ENCODE measurements around the gene RC3H2. TPM values are rescaled to one million over a fixed set of nuclear protein-coding genes. Genes with fewer than 3 reads are reported as not detected.

RC3H2 gene, protein sequence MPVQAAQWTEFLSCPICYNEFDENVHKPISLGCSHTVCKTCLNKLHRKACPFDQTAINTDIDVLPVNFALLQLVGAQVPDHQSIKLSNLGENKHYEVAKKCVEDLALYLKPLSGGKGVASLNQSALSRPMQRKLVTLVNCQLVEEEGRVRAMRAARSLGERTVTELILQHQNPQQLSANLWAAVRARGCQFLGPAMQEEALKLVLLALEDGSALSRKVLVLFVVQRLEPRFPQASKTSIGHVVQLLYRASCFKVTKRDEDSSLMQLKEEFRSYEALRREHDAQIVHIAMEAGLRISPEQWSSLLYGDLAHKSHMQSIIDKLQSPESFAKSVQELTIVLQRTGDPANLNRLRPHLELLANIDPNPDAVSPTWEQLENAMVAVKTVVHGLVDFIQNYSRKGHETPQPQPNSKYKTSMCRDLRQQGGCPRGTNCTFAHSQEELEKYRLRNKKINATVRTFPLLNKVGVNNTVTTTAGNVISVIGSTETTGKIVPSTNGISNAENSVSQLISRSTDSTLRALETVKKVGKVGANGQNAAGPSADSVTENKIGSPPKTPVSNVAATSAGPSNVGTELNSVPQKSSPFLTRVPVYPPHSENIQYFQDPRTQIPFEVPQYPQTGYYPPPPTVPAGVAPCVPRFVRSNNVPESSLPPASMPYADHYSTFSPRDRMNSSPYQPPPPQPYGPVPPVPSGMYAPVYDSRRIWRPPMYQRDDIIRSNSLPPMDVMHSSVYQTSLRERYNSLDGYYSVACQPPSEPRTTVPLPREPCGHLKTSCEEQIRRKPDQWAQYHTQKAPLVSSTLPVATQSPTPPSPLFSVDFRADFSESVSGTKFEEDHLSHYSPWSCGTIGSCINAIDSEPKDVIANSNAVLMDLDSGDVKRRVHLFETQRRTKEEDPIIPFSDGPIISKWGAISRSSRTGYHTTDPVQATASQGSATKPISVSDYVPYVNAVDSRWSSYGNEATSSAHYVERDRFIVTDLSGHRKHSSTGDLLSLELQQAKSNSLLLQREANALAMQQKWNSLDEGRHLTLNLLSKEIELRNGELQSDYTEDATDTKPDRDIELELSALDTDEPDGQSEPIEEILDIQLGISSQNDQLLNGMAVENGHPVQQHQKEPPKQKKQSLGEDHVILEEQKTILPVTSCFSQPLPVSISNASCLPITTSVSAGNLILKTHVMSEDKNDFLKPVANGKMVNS
- 100 to 1,000 TPM in 1 of 4 donors, 10 to 100 TPM in 3; 42.5 to 163 (median 54.7) TPM for total RNA-seq

DNA sequence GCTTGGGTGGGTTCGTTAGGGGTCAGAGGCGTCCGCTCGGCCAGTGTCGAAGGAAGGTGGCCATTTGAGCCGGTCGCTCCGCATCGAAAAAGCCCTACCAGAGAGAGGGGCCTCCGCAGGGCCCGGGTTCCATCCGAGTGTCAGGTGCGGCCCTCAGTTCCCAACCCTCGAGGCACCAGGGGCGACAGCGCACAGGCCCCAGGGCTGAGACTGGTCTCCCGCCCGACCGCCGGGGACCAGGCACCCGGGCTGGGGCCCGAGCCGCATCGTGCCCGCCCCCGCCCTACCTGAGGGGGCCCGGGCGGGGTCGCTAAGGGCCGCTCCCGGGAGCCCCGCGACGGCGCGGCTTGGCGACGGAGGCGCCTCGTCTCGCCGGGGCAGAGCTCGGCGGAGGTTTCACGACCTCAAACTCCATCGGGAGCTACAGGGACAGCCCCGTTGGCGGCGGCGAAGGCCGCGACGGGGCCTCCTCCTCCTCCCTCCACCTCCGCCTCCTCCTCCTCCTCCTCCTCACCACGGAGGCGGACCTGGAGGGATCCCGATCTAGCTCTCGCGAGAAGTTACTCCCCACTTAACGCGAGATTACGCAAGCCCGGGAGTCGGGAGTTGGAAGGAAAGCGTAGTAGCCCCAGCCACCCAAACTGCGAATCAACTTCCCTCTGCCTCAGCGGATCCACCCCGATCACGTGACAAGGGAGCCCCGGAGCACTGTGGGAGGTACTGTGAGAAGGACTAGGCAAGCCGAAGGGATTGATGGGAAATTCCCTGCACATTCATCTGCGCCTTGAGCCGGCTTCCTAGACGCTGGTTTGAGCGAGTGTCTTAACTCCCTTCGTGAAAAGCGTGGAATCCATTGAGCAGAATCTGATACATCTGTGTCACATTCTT, at the start of gene RC3H2:
RC3H2 (minus strand) TSS at position 537 of the 888 bp plus-strand sequence. CDS start 7,850 bp downstream, outside the sequence.
- TF ChIP-seq EP300 (IDR thresholded peaks at IDR 0.05; ENCODE audit: low read depth) (no peak), POLR2A (IDR thresholded peaks at IDR 0.05) (peak; percentile 95), POLR2AphosphoS5 (IDR thresholded peaks at IDR 0.05) (peak; percentile 96 to 98 (median 97))
- TF ChIP-seq, protein P1, sequence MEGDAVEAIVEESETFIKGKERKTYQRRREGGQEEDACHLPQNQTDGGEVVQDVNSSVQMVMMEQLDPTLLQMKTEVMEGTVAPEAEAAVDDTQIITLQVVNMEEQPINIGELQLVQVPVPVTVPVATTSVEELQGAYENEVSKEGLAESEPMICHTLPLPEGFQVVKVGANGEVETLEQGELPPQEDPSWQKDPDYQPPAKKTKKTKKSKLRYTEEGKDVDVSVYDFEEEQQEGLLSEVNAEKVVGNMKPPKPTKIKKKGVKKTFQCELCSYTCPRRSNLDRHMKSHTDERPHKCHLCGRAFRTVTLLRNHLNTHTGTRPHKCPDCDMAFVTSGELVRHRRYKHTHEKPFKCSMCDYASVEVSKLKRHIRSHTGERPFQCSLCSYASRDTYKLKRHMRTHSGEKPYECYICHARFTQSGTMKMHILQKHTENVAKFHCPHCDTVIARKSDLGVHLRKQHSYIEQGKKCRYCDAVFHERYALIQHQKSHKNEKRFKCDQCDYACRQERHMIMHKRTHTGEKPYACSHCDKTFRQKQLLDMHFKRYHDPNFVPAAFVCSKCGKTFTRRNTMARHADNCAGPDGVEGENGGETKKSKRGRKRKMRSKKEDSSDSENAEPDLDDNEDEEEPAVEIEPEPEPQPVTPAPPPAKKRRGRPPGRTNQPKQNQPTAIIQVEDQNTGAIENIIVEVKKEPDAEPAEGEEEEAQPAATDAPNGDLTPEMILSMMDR (IDR thresholded peaks at IDR 0.05), result peak in 1 of 5 experiments; percentile 7
- H3K4me3 ChIP-seq, result peak within 1 kb of the TSS; percentile 78 to 98 (median 90)
- H3K27me3 ChIP-seq, result no peaks in the 10 kb centered on the region
- intact Hi-C loops (cut with DNase I; ENCODE audit: low total_unique reads), result no loop called here
- in situ Hi-C loops (cut with MboI; ENCODE audit: low pct_ligation_motif_present in 1 of 4, low pct_unique_long_range_greater_than_20kb in 1 of 4, low sequenced_read_pairs in 3 of 4), result no loop called here
- peaks cover 10 to 46% (median 25%) of the 10 kb centered on the region in 4 donors for H3K4me1 ChIP-seq
- peak within 1 kb of the TSS; percentile 96 to 99 (median 96) for H3K27ac ChIP-seq
- H3K9me3 ChIP-seq, result no peaks in the 10 kb centered on the region
- WGBS, 2 donors (ENCODE audit: low coverage in 1 of 2), result 0% methylated on average over 2 to 45 of the region's 77 CpGs
- H3K36me3 ChIP-seq, result peaks cover 0 to 9% (median 2%) of the 10 kb centered on the region in 4 donors
- peak; percentile 98 for DNase-seq

DNA sequence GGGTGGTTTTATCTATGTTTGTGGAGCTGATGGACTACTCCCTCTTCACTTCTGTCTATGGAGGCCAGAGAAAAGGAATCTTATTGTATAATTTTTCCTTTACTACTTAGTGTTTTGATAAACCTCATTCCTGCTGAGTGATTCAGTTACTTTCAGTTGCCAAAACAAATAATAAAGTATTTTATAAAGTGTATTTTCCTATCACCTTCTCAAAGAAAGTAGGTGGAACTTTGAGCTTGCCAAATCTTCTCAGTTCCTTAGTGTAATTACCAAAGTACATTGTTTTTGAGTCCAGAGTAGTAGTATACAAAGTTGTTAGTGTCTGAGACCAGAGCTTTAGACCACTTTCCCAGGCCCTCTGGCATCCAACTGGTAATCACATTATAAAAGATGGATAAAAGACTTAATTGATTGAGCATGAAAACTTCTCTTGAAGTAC, 49.1 kb upstream of the RC3H2 start:
- TF ChIP-seq, protein P1 (IDR thresholded peaks at IDR 0.05), result no peak
- TF ChIP-seq POLR2A (IDR thresholded peaks at IDR 0.05), result no peak
- no peak for TF ChIP-seq POLR2AphosphoS5 (IDR thresholded peaks at IDR 0.05)
- no peak for TF ChIP-seq EP300 (IDR thresholded peaks at IDR 0.05; ENCODE audit: low read depth)
- Histone ChIP-seq H3K36me3 (no peaks in the 10 kb centered on the region), H3K4me1 (peaks cover 22 to 62% (median 32%) of the 10 kb centered on the region in 4 donors)

DNA sequence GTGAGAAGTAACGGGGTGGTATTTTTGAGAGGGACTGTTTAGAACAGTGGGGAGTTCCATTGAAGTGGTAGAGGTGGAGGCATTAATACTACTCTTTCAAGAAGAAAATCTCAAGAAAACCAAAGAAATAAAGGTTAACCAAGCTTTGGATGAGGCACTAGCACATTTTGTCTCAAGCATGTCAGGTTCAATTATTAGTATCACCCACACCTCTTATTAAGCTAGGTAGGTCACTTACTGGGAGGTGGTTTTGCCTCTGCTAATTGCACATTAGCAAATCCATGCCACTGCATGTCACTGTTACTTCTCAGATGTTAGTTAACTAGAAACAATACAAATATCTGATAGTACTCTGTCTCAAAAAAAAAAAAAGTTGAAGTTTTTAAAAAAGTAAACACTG, 45.9 kb upstream of the RC3H2 start:
- H3K27ac ChIP-seq, result no peak overlapping the region
- intact Hi-C loops (cut with DNase I; ENCODE audit: low total_unique reads) (no loop called here), in situ Hi-C loops (cut with MboI; ENCODE audit: low pct_ligation_motif_present in 1 of 4, low pct_unique_long_range_greater_than_20kb in 1 of 4, low sequenced_read_pairs in 3 of 4) (no loop called here)
- 83 to 90% methylated on average over 1 of the region's 1 CpG for WGBS, 2 donors (ENCODE audit: low coverage in 1 of 2)
- H3K4me1 ChIP-seq, result peaks cover 34 to 87% (median 53%) of the 10 kb centered on the region in 4 donors
- no peaks in the 10 kb centered on the region for H3K27me3 ChIP-seq
- no peak overlapping the region for H3K4me3 ChIP-seq
- H3K9me3 ChIP-seq, result no peaks in the 10 kb centered on the region
- TF ChIP-seq POLR2AphosphoS5 (IDR thresholded peaks at IDR 0.05) (no peak), EP300 (IDR thresholded peaks at IDR 0.05; ENCODE audit: low read depth) (no peak), POLR2A (IDR thresholded peaks at IDR 0.05) (no peak)
- no peaks in the 10 kb centered on the region for H3K36me3 ChIP-seq
- no peak for DNase-seq

More for the DNA sequence above, 49.1 kb upstream of the RC3H2 start:
- intact Hi-C loops (cut with DNase I; ENCODE audit: low total_unique reads) (no loop called here), in situ Hi-C loops (cut with MboI; ENCODE audit: low pct_ligation_motif_present in 1 of 4, low pct_unique_long_range_greater_than_20kb in 1 of 4, low sequenced_read_pairs in 3 of 4) (no loop called here)
- Histone ChIP-seq H3K4me3 (no peak overlapping the region), H3K9me3 (no peaks in the 10 kb centered on the region), H3K27me3 (no peaks in the 10 kb centered on the region), H3K27ac (peak overlapping the region; percentile 6 to 57 (median 52))
- no peak for DNase-seq

DNA sequence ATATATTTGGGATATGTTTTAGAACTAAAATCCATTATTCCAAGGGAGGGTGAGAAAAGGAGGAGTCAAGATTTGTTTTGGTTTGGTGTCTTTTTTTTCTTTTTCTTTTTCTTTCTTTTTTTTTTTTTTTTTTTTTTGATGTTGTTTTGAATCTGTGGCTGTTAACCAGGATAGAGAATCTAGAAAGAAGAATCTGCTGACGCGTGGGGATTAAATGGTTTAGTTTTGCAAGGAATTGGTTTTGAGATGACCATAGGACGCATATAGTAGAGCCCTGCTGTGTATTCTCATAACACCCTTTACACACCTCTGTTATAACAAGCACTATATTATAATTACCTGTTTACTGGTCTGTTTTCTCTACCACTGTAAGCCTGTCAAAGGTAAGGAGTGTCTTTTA, 45.1 kb upstream of the RC3H2 start:
- WGBS, 2 donors (ENCODE audit: low coverage in 1 of 2), result 79 to 93% methylated on average over 2 to 3 of the region's 3 CpGs
- no peaks in the 10 kb centered on the region for H3K36me3 ChIP-seq
- H3K4me3 ChIP-seq, result no peak overlapping the region
- no peak for DNase-seq
- peak overlapping the region in 1 of 4 donors; percentile 6 for H3K27ac ChIP-seq
- in situ Hi-C loops (cut with MboI; ENCODE audit: low pct_ligation_motif_present in 1 of 4, low pct_unique_long_range_greater_than_20kb in 1 of 4, low sequenced_read_pairs in 3 of 4), result no loop called here
- no peak for TF ChIP-seq POLR2A (IDR thresholded peaks at IDR 0.05)
- TF ChIP-seq POLR2AphosphoS5 (IDR thresholded peaks at IDR 0.05), result no peak
- TF ChIP-seq, protein P1 (IDR thresholded peaks at IDR 0.05), result no peak
- no peak for TF ChIP-seq EP300 (IDR thresholded peaks at IDR 0.05; ENCODE audit: low read depth)
- intact Hi-C loops (cut with DNase I; ENCODE audit: low total_unique reads), result no loop called here
- H3K4me1 ChIP-seq, result peaks cover 40 to 87% (median 57%) of the 10 kb centered on the region in 4 donors
- no peaks in the 10 kb centered on the region for H3K27me3 ChIP-seq
- H3K9me3 ChIP-seq, result no peaks in the 10 kb centered on the region

All from transverse colon (tissue), 4 donors.